Left hindlimb (tissue), 1 donor: ENCODE measurements around the gene CSF2.
"Not testable (repeated sequence)": the region's sequence is repeated elsewhere in the genome, so short reads cannot be mapped to it uniquely, and the experiment has no call there.

Experiments used
- DNase-seq: peaks from one replicate; pipeline ENCODE4 v3.0.0-alpha.2; 2018

Gene CSF2

GRCh38 chr5:132094393-132095076 is 20.9 kb downstream of the CSF2 start:
- DNase-seq: no peak

- no peak for DNase-seq
These were observed 21.5 kb downstream of the CSF2 start for GRCh38 chr5:132095077-132095410.

GRCh38 chr5:132095424-132095972 is 21.9 kb downstream of the CSF2 start:
- no peak for DNase-seq

GRCh38 chr5:132096904-132097303 is 23.3 kb downstream of the CSF2 start:
- DNase-seq: no peak

GRCh38 chr5:132098151-132098594 is 24.6 kb downstream of the CSF2 start:
- no peak for DNase-seq

GRCh38 chr5:132098621-132099020 is 25.0 kb downstream of the CSF2 start:
- no peak for DNase-seq

- DNase-seq: no peak
These were observed 25.6 kb downstream of the CSF2 start for GRCh38 chr5:132099076-132099748.

GRCh38 chr5:132099905-132100304 is 26.3 kb downstream of the CSF2 start:
- no peak for DNase-seq

GRCh38 chr5:132100672-132101261 is 27.2 kb downstream of the CSF2 start:
- no peak for DNase-seq

GRCh38 chr5:132101385-132101880 is 27.8 kb downstream of the CSF2 start:
- no peak for DNase-seq

GRCh38 chr5:132102101-132102701 is 28.6 kb downstream of the CSF2 start:
- no peak for DNase-seq

GRCh38 chr5:132102944-132103331 is 29.3 kb downstream of the CSF2 start:
- DNase-seq: no peak

GRCh38 chr5:132103332-132103951 is 29.9 kb downstream of the CSF2 start:
- DNase-seq: peak; percentile 61

GRCh38 chr5:132103969-132104391 is 30.4 kb downstream of the CSF2 start:
- no peak for DNase-seq

GRCh38 chr5:132104556-132104955 is 31.0 kb downstream of the CSF2 start:
- DNase-seq: no peak

GRCh38 chr5:132105688-132106087 is 32.1 kb downstream of the CSF2 start:
- no peak for DNase-seq

GRCh38 chr5:132108495-132108894 is 34.9 kb downstream of the CSF2 start:
- DNase-seq: not testable (repeated sequence)

GRCh38 chr5:132108957-132109356 is 35.4 kb downstream of the CSF2 start:
- not testable (repeated sequence) for DNase-seq

GRCh38 chr5:132109494-132110053 is 36.0 kb downstream of the CSF2 start:
- DNase-seq: no peak

- DNase-seq: no peak
These were observed 36.6 kb downstream of the CSF2 start for GRCh38 chr5:132110195-132110594.

- DNase-seq: no peak
These were observed 37.3 kb downstream of the CSF2 start for GRCh38 chr5:132110930-132111329.

- no peak for DNase-seq
These were observed 38.5 kb downstream of the CSF2 start for GRCh38 chr5:132112111-132112510.
